OCI-LY3 (cell line): ENCODE results near the gene SH3GL1.

Experiments
- H2AFZ ChIP-seq: fragments of 200-600, 300-600 bp; shearing (Covaris generic); 2 replicates; pipeline ENCODE4 v1.6.0; 2014; ENCODE audit warnings: antibody characterized with exemption, low read depth, low read length
- H3K27ac ChIP-seq: fragments of 200-600, 300-600 bp; sonication (generic); 2 replicates; pipeline ENCODE4 v1.5.1; 2014; ENCODE audit warnings: mild to moderate bottlenecking, low read length, moderate library complexity, mixed read lengths
- H3K27me3 ChIP-seq: fragments of 200-600, 300-600 bp; sonication (generic); 2 replicates; pipeline ENCODE4 v1.6.1; 2014; ENCODE audit warnings: low read depth, low read length, mixed read lengths
- H3K36me3 ChIP-seq: fragments of 200-600, 300-600 bp; sonication (generic); replicated peaks from 2 replicates; pipeline ENCODE3; 2014; ENCODE audit warnings: low read depth, low read length, mixed read lengths
- H3K4me1 ChIP-seq: fragments of 300-600, 200-600 bp; sonication (generic); 2 replicates; pipeline ENCODE4 v1.6.1; 2014; ENCODE audit warnings: low read length, mixed read lengths
- H3K4me2 ChIP-seq: fragments of 200-600, 300-600 bp; sonication (generic); 2 replicates; pipeline ENCODE4 v1.6.1; 2014; ENCODE audit warnings: low read length, mixed read lengths
- H3K4me3 ChIP-seq: fragments of 300-600, 200-600 bp; sonication (generic); 2 replicates; pipeline ENCODE4 v1.5.1; 2014; ENCODE audit warnings: antibody characterized with exemption, mild to moderate bottlenecking, low read length, moderate library complexity
- H3K79me2 ChIP-seq: fragments of 300-600, 200-600 bp; shearing (Covaris generic); 2 replicates; pipeline ENCODE4 v1.6.1; 2014; ENCODE audit warnings: mild to moderate bottlenecking, low read length, mixed read lengths
- H3K9ac ChIP-seq: fragments of 300-600, 200-600 bp; shearing (Covaris generic); 2 replicates; pipeline ENCODE4 v1.6.0; 2014; ENCODE audit warnings: mild to moderate bottlenecking, low read length, moderate library complexity
- H3K9me3 ChIP-seq: fragments of 200-600, 300-600 bp; shearing (Covaris generic); 2 replicates; pipeline ENCODE4 v1.6.1; 2014; ENCODE audit warnings: low read length, mixed read lengths; ENCODE audit not compliant: insufficient read depth
- H4K20me1 ChIP-seq: fragments of 200-600, 300-600 bp; sonication (generic); 2 replicates; pipeline ENCODE4 v1.6.1; 2016; ENCODE audit warnings: low read length, mixed read lengths; ENCODE audit not compliant: insufficient read depth
- CTCF ChIP-seq: fragments of 200-600, 300-600 bp; sonication (generic); IDR thresholded peaks from 2 replicates; pipeline ENCODE4 v1.5.1; 2014; ENCODE audit warnings: antibody characterized with exemption, low read length, low read depth
- EZH2phosphoT487 ChIP-seq: fragments of 200-600 bp; shearing (Covaris generic); IDR thresholded peaks from 2 replicates; pipeline ENCODE4 v1.6.1; 2018; ENCODE audit warnings: antibody characterized with exemption, mixed run types, low read depth

The SH3GL1 gene

GRCh38 chr19:4358709-4359626, 41.4 kb downstream of the SH3GL1 start:
- H3K79me2 ChIP-seq = no peaks in the 10 kb centered on the region
- no peak overlapping the region for H3K9ac ChIP-seq
- no peaks in the 10 kb centered on the region for H3K4me1 ChIP-seq
- H3K27ac ChIP-seq = no peak overlapping the region
- H3K27me3 ChIP-seq = no peaks in the 10 kb centered on the region
- no peak overlapping the region for H2AFZ ChIP-seq
- peaks cover 45% of the 10 kb centered on the region for H3K36me3 ChIP-seq
- no peaks in the 10 kb centered on the region; the same call in 1 of the 2 replicates for H4K20me1 ChIP-seq
- TF ChIP-seq CTCF (no peak), EZH2phosphoT487 (no peak)
- no peaks in the 10 kb centered on the region for H3K9me3 ChIP-seq
- H3K4me3 ChIP-seq = no peak overlapping the region
- no peak overlapping the region for H3K4me2 ChIP-seq

- H3K79me2 ChIP-seq = no peaks in the 10 kb centered on the region
- H3K4me3 ChIP-seq = no peak overlapping the region
- H3K4me1 ChIP-seq = no peaks in the 10 kb centered on the region
- H3K36me3 ChIP-seq = peaks cover 37% of the 10 kb centered on the region
- H2AFZ ChIP-seq = no peak overlapping the region
- H3K9me3 ChIP-seq = no peaks in the 10 kb centered on the region
- no peaks in the 10 kb centered on the region for H3K27me3 ChIP-seq
- no peaks in the 10 kb centered on the region; the same call in 1 of the 2 replicates for H4K20me1 ChIP-seq
- no peak overlapping the region for H3K27ac ChIP-seq
- no peak overlapping the region for H3K4me2 ChIP-seq
- H3K9ac ChIP-seq = no peak overlapping the region
- TF ChIP-seq CTCF (no peak), EZH2phosphoT487 (no peak)
Measured at GRCh38 chr19:4357921-4358326, 42.4 kb downstream of the SH3GL1 start.

GRCh38 chr19:4357095-4357797, 43.1 kb downstream of the SH3GL1 start:
- H4K20me1 ChIP-seq = no peaks in the 10 kb centered on the region; the same call in 1 of the 2 replicates
- no peaks in the 10 kb centered on the region for H3K9me3 ChIP-seq
- H3K27ac ChIP-seq = no peak overlapping the region
- TF ChIP-seq CTCF (no peak), EZH2phosphoT487 (no peak)
- no peaks in the 10 kb centered on the region for H3K79me2 ChIP-seq
- H3K4me1 ChIP-seq = no peaks in the 10 kb centered on the region
- H2AFZ ChIP-seq = no peak overlapping the region
- H3K36me3 ChIP-seq = peaks cover 34% of the 10 kb centered on the region
- no peak overlapping the region for H3K4me2 ChIP-seq
- no peak overlapping the region for H3K9ac ChIP-seq
- no peaks in the 10 kb centered on the region for H3K27me3 ChIP-seq
- H3K4me3 ChIP-seq = no peak overlapping the region

- Histone ChIP-seq H3K36me3 (peaks cover 20% of the 10 kb centered on the region), H3K4me1 (no peaks in the 10 kb centered on the region), H3K27me3 (no peaks in the 10 kb centered on the region), H4K20me1 (no peaks in the 10 kb centered on the region), H2AFZ (no peak overlapping the region), H3K4me2 (no peak overlapping the region), H3K27ac (no peak overlapping the region), H3K4me3 (no peak overlapping the region), H3K9ac (no peak overlapping the region), H3K79me2 (no peaks in the 10 kb centered on the region), H3K9me3 (no peaks in the 10 kb centered on the region)
- TF ChIP-seq EZH2phosphoT487 = no peak
- TF ChIP-seq CTCF = no peak
Measured at GRCh38 chr19:4354897-4355296, 45.5 kb downstream of the SH3GL1 start.
